SK-N-SH treated with all-trans-retinoic acid at 6 μM for 48 hours (cell line): ENCODE results near the gene OR10D3.

ENCODE experiments used
- ARNTL ChIP-seq: fragments of 450-650 bp; formaldehyde crosslinking; IDR thresholded peaks from 2 replicates; pipeline ENCODE4 v1.5.0; 2020; ENCODE audit warnings: low read depth, mild to moderate bottlenecking, moderate library complexity, borderline replicate concordance
- CREB5 ChIP-seq: fragments of 250-450 bp; sonication (Bioruptor Pico); IDR thresholded peaks from 2 replicates; pipeline ENCODE4 v1.5.1; 2020; ENCODE audit warnings: low read depth, mild to moderate bottlenecking, moderate library complexity
- GLIS3 ChIP-seq: fragments of 250-450 bp; sonication (Bioruptor Pico); IDR thresholded peaks from 2 replicates; pipeline ENCODE4 v1.5.0; 2020; ENCODE audit warnings: mild to moderate bottlenecking, moderate library complexity
- ZNF70 ChIP-seq: fragments of 450-650 bp; formaldehyde crosslinking; IDR thresholded peaks from 2 replicates; pipeline ENCODE4 v1.5.0; 2020; ENCODE audit warnings: mild to moderate bottlenecking, moderate library complexity

DNA sequence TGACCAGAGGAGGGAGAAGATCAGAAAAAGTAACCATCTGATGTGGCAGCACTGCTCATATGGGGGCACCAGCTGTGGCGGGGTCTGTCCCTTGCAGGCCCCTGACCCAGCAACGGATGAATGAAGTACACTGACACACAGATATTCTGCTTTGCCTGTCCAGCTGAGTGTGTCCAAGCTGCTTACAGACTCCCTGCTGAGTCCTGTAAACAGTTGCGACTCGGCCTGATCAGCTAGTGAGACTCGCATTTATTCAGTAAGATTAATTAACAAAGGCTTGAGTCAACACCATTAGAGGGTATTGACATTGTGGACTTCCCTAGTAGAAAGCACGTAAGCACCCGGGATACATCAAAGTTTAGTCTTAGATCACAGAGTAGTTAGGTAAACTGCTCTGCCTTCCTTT, 15.3 kb upstream of the OR10D3 start:
- no peak for TF ChIP-seq ARNTL
- no peak for TF ChIP-seq ZNF70 (CRISPR knock-in tag)
- no peak for TF ChIP-seq GLIS3 (CRISPR knock-in tag)
- TF ChIP-seq CREB5 (CRISPR knock-in tag): no peak
